Activated T-helper 2 cell treated with anti-CD3 and anti-CD28 coated beads, Interferon-gamma antibody, Interleukin-2, Interleukin-4, amounts not matched to agents 10 μg/mL and 5 μg/mL and 100 μg/mL, durations not matched to agents 14 hours and 24 hours and 36 hours (primary cell): ENCODE measurements around the gene TIAM2. TPM values are rescaled to one million over a fixed set of nuclear protein-coding genes. Genes with fewer than 3 reads are reported as not detected.
"Not testable (repeated sequence)": the region's sequence is repeated elsewhere in the genome, so short reads cannot be mapped to it uniquely, and the experiment has no call there.

ENCODE experiments used
- DNase-seq: peaks from one replicate; pipeline ENCODE4 v3.0.0; 2021; ENCODE audit warnings: low spot score
- H3K27ac Mint-ChIP-seq: one replicate; pipeline ENCODE4 v1.8.0; 2021; ENCODE audit warnings: mixed read lengths
- H3K27me3 Mint-ChIP-seq: one replicate; pipeline ENCODE4 v1.8.0; 2021; ENCODE audit warnings: low read depth, mixed read lengths
- H3K36me3 Mint-ChIP-seq: one replicate; pipeline ENCODE4 v1.8.0; 2021; ENCODE audit warnings: low read depth, mixed read lengths
- H3K4me1 Mint-ChIP-seq: one replicate; pipeline ENCODE4 v1.8.0; 2021; ENCODE audit warnings: low read depth, mixed read lengths
- H3K4me3 Mint-ChIP-seq: one replicate; pipeline ENCODE4 v1.8.0; 2021; ENCODE audit warnings: low read depth, mild to moderate bottlenecking, moderate library complexity, mixed read lengths
- H3K9me3 Mint-ChIP-seq: one replicate; pipeline ENCODE4 v1.8.0; 2021; ENCODE audit warnings: mixed read lengths
- intact Hi-C: fragments of 100-400 bp; cut with micrococcal nuclease; formaldehyde crosslinking; loops from one replicate; pipeline ENCODE4 v1.15.1; 2023
- total RNA-seq: library from RNA; stranded (reverse); gene quantifications from 2 replicates; pipeline ENCODE4 v1.2.3, GENCODE V29; 2022

Gene TIAM2
- total RNA-seq, 1 donor from 2014 or later, result 46.0 TPM

DNA sequence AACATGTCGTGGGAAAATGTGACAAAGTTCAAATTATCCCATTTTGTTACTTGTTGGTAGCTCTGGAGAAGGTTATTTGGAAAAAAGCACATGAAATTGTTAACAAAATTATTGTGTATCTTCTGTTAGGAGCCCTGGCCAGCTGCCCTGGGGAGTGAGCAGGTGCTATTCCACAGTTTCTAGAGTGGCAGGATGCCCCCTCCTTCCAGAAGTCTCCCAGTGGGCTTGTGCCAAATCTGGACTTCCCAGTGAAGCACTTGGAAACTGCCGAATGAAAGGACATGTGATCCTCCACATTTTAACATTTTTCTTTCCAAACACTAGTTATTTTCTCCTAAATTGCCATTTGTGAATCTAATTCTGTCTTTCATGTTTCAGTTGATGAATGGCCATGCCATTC lies 201.8 kb downstream of the TIAM2 start:
- Mint-ChIP-seq H3K4me3 (no peak overlapping the region), H3K9me3 (peaks cover 23% of the 10 kb centered on the region), H3K4me1 (peaks cover 6% of the 10 kb centered on the region), H3K36me3 (peaks cover 59% of the 10 kb centered on the region), H3K27ac (no peak overlapping the region), H3K27me3 (no peaks in the 10 kb centered on the region)
- intact Hi-C loops, result no loop called here
- DNase-seq, result no peak

DNA sequence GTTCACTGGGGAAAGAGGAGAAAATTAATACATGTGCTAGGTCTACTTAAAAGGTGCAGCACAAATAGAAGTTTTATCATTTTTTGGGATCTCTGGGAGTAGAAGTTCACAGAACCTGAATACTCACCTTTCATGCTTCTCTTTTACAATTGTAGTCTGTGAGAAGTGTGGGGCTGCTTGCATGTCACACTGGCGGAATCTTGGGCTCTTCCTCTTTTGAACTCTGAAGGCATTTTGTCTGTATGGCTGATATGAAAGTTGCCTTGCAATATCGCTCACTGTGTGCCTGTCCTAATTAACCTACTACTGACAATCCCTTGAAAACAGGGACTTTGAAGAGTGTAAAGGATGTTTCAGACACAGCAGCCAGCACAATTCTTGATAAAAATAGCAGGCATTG lies 202.8 kb downstream of the TIAM2 start:
- intact Hi-C loops, result no loop called here
- Mint-ChIP-seq H3K27me3 (no peaks in the 10 kb centered on the region), H3K4me3 (no peak overlapping the region), H3K9me3 (peaks cover 23% of the 10 kb centered on the region), H3K36me3 (peaks cover 55% of the 10 kb centered on the region), H3K4me1 (peaks cover 6% of the 10 kb centered on the region), H3K27ac (no peak overlapping the region)
- DNase-seq, result no peak

DNA sequence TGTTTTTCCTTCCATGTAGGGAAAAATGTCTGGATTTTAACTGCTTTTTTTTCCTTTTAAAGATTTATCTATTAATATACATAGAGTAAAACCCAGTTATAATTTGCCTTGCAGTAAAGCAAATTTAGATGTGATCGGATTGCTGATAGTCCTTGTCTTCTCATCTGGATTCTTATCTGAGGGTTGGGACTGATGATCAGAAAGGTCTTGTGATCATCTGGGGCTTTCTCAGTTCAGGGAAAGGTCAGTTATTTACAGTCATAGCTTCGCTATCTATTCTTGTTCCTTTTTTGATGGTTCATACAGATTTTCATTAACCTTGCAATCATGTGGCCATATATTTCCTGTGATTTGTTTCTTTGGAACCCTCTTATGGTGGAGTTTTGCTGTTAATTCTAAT lies 204.9 kb downstream of the TIAM2 start:
- intact Hi-C loops, result no loop called here
- H3K4me1 Mint-ChIP-seq, result peaks cover 6% of the 10 kb centered on the region
- no peak overlapping the region for H3K4me3 Mint-ChIP-seq
- peaks cover 23% of the 10 kb centered on the region for H3K9me3 Mint-ChIP-seq
- peaks cover 38% of the 10 kb centered on the region for H3K36me3 Mint-ChIP-seq
- H3K27ac Mint-ChIP-seq, result no peak overlapping the region
- H3K27me3 Mint-ChIP-seq, result no peaks in the 10 kb centered on the region
- DNase-seq, result no peak

DNA sequence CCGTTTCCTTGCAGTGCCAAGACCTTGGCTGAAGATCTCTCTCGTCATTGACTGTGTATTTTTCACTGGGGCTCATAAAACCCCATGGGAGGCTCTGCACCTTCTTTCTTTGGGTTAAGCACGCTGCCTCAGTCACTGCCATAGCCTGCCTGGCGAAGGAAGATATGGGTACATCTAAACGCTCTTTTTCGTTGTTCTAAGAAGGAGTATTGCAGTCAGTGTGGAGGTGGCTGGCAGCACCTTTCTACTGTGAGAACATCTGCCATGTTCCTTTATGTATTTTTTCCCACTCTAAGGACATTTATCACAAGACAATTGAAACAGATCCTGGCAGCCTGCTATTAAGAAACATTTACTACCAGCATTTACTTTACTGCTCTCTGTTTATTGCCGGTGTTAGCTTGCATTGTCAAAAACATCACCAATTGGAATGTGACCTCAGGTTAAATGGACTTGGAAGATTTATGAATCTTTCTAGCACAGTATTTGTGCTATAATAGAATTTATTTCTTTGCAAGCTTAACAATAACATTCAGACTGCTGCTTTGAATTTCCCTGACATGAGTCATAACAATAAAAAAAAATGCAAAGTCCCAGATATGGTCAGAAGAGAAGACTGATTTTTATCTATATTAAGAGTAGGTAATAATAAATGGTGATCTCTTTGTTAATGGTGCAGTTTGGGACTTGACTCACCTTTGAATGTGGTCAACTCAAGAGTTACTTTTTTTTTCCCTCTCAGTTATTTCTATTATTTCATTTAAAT lies 206.5 kb downstream of the TIAM2 start:
- Mint-ChIP-seq H3K4me1 (peaks cover 6% of the 10 kb centered on the region), H3K4me3 (no peak overlapping the region)
- intact Hi-C loops, result no loop called here

DNA sequence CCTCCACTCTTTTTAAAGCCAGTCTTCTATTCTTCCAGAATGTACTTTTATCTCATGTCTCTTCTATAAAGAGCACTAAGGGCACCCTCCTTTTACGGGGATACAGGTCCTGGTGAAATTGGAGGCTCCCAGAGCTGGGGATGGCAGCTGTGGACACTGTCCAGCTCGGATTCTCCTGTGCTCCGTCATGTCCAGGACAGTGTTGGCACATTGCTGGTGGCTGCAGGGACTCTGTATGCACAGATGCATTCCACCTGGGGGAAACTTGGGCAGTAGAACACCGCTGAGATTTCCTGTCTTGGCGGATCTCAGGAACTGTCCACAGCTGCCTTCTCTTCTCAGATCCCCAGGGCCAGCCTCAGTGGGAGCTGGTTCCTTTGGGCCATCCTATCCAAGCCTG lies 212.1 kb downstream of the TIAM2 start:
- intact Hi-C loops, result no loop called here
- Mint-ChIP-seq H3K27ac (no peak overlapping the region), H3K27me3 (no peaks in the 10 kb centered on the region), H3K4me1 (no peaks in the 10 kb centered on the region), H3K4me3 (no peak overlapping the region), H3K9me3 (no peaks in the 10 kb centered on the region), H3K36me3 (peaks cover 23% of the 10 kb centered on the region)
- no peak for DNase-seq

More for the DNA sequence above, 206.5 kb downstream of the TIAM2 start:
- no peaks in the 10 kb centered on the region for H3K27me3 Mint-ChIP-seq
- peaks cover 24% of the 10 kb centered on the region for H3K36me3 Mint-ChIP-seq
- no peak for DNase-seq
- peaks cover 12% of the 10 kb centered on the region for H3K9me3 Mint-ChIP-seq
- no peak overlapping the region for H3K27ac Mint-ChIP-seq

DNA sequence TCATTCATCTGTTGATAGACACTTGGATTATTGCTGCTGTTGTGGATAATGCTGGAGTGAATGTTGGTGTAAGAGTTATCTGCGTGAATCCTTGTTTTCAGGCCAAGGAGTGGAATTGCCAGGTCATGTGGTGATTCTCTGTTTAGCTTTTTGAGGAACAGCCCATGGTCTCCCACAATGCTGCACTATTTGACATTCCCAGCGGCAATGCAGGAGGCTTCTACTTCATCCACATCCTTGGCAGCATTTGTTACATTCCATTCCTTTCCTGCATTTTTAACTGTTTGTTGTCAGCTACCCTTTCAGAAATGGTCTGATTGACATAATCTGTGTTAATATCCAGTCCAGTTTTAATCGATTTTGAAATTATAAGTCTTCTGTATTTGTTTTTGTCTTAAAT lies 217.0 kb downstream of the TIAM2 start:
- H3K4me1 Mint-ChIP-seq, result peaks cover 3% of the 10 kb centered on the region
- intact Hi-C loops, result no loop called here

DNA sequence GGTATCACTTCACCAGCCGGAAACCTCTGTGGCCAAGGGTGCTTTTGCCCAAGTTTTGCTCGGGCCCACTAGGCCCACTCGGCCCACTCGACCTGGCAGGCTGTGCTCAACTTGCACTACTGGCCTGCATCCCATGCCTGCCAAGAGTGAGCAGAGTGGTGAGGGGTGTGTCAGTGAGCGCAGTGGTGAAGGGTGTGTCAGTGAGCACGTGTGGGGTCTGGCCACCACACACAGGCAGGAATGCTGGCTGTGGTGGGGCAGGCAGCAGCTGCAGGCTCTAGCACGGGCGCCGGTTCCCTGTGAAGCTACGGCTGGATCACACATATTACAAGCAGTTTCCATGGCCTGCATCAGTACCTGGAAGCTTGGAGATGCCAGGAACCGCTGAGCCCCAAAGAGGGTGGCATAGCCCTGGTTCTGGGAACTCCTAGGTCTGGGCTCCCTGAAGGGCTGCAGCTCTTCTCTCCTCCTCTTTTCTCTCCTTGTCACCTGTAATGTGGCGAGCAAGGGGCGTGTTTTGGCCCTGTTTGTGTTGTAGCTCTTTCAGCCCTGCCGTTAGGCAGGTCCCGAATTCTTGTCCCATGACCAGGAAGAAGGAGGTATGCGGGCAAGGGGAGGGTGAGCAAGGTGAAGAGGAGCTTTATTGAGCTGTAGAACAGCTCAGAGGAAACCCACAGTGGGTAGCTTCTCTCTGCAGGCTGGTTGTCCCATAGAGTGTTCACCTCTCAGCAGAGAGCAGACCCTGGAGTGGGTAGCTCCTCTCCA lies 217.7 kb downstream of the TIAM2 start:
- H3K27me3 Mint-ChIP-seq, result no peaks in the 10 kb centered on the region
- H3K4me1 Mint-ChIP-seq, result peaks cover 3% of the 10 kb centered on the region
- peaks cover 22% of the 10 kb centered on the region for H3K36me3 Mint-ChIP-seq
- intact Hi-C loops, result no loop called here
- no peak for DNase-seq
- H3K4me3 Mint-ChIP-seq, result no peak overlapping the region
- no peak overlapping the region for H3K27ac Mint-ChIP-seq
- H3K9me3 Mint-ChIP-seq, result no peaks in the 10 kb centered on the region

More for the DNA sequence above, 217.0 kb downstream of the TIAM2 start:
- no peak for DNase-seq
- no peak overlapping the region for H3K27ac Mint-ChIP-seq
- no peak overlapping the region for H3K4me3 Mint-ChIP-seq
- peaks cover 22% of the 10 kb centered on the region for H3K36me3 Mint-ChIP-seq
- no peaks in the 10 kb centered on the region for H3K27me3 Mint-ChIP-seq
- no peaks in the 10 kb centered on the region for H3K9me3 Mint-ChIP-seq

DNA sequence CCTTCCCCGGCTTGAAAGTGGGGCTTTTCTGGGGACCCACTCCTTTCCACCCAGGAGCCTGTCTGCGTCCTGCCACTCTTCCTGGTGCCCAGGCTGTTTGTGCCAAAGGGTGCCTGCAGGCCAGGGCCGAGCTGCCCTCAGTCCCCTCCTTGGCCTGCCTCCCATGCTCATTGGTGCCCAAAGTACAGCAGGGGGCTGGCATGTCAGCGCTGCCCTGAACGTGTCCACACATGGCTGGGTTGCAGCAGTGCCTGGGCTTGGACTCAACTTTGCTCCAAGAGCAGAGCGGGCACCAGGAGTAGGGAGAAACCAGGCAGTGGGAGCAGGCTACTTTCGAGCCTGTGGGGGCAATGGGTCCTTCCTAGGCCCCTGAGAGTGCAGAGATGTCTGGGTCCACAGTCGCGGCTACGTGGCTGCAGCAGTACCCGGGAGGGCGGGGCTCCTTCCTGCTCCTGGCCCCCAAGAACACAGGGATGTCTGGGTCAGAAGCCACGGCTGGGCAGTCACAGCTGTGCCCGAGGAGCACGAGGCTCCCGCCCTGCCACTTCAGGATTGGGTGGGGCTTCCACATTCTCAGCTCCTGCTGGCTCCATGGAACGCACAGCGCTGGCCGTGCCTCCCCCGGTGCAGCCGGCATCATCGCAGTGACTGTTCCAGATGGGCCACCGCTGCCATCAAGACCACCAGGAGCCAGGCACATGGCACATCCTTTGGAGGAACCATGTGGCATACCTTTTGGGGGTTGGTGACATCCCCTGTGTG lies 218.7 kb downstream of the TIAM2 start:
- Mint-ChIP-seq H3K36me3 (peaks cover 30% of the 10 kb centered on the region), H3K27me3 (no peaks in the 10 kb centered on the region)

DNA sequence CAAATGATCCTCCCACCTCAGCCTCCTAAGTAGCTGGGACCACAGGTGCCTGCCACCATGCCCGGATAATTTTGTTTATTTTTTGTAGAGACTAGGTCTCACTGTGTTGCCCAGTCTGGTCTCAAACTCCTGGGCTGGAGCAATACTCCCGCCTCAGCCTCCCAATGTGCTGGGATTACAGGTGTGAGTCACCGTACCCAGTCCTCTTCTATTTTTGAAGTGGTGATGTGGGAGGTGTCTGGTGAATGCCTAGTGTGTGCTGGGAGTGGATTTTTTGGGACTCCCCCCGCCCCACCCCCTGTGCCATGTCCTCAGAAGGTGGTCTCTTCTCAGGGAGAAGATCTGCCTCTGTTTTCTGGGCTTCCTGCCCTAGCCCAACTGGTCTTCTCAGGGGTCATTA lies 220.8 kb downstream of the TIAM2 start:
- no peak for DNase-seq
- intact Hi-C loops, result no loop called here
- H3K27ac Mint-ChIP-seq, result no peak overlapping the region
- no peak overlapping the region for H3K4me3 Mint-ChIP-seq
- H3K27me3 Mint-ChIP-seq, result no peaks in the 10 kb centered on the region
- H3K9me3 Mint-ChIP-seq, result no peaks in the 10 kb centered on the region
- H3K4me1 Mint-ChIP-seq, result peaks cover 7% of the 10 kb centered on the region
- peaks cover 33% of the 10 kb centered on the region for H3K36me3 Mint-ChIP-seq

More for the DNA sequence above, 218.7 kb downstream of the TIAM2 start:
- H3K4me3 Mint-ChIP-seq, result no peak overlapping the region
- no peak for DNase-seq
- H3K9me3 Mint-ChIP-seq, result no peaks in the 10 kb centered on the region
- H3K27ac Mint-ChIP-seq, result no peak overlapping the region
- H3K4me1 Mint-ChIP-seq, result peaks cover 3% of the 10 kb centered on the region
- intact Hi-C loops, result no loop called here

DNA sequence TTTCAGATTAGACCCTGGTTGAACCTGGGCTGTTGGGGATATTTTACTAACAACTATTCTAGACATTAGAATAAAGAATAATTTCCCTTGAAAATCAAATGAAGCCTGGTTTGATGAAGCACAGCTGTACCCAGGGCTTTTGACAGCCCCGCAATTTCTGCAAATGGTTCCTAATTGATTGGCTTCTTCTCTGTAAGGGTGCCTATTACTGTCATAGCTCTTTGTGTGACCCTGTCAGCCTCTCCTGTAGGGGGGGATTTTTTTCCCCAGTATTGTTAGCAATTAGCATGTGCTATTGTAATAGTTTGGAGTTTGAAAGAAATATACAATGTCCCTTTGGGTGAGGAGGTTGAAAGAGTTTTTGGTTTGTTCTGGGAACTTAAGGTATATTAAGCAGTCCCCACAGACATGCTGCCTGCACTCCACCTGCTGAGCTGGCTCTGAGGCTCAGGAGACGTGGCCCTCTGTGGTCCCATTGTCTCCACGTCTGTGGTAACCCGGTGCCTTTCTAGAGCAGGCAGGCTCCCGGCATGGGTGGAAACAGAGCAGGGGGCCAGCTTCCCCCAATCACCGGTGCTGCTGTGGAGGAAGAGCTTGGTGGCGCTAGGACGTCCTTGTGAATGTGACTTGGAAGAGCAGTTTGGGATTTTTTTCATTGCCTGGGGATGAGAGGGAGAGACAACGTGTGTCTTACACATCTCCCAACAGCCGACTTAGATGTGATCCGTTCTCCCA lies 221.4 kb downstream of the TIAM2 start:
- intact Hi-C loops, result no loop called here
- H3K27me3 Mint-ChIP-seq, result no peaks in the 10 kb centered on the region
- H3K4me3 Mint-ChIP-seq, result no peak overlapping the region
- H3K9me3 Mint-ChIP-seq, result no peaks in the 10 kb centered on the region
- H3K4me1 Mint-ChIP-seq, result peaks cover 7% of the 10 kb centered on the region
- no peak for DNase-seq
- peaks cover 28% of the 10 kb centered on the region for H3K36me3 Mint-ChIP-seq
- no peak overlapping the region for H3K27ac Mint-ChIP-seq

DNA sequence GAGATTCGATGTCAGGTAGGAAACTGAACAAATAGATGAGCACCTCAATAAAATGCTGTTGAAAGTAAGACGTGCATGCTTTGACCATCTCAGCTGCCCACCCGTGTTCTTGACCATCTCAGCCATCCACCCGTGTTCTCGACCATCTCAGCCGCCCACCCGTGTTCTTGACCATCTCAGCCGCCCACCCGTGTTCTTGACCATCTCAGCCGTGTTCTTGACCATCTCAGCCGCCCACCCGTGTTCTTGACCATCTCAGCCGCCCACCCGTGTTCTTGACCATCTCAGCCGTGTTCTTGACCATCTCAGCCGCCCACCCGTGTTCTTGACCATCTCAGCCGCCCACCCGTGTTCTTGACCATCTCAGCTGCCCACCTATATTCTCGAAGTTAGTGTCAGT lies 223.6 kb downstream of the TIAM2 start:
- Mint-ChIP-seq H3K4me1 (peaks cover 16% of the 10 kb centered on the region), H3K36me3 (peaks cover 27% of the 10 kb centered on the region)
- H3K27me3 Mint-ChIP-seq, intact Hi-C loops, H3K4me3 Mint-ChIP-seq, H3K27ac Mint-ChIP-seq, H3K9me3 Mint-ChIP-seq, DNase-seq: not testable (repeated sequence)

DNA sequence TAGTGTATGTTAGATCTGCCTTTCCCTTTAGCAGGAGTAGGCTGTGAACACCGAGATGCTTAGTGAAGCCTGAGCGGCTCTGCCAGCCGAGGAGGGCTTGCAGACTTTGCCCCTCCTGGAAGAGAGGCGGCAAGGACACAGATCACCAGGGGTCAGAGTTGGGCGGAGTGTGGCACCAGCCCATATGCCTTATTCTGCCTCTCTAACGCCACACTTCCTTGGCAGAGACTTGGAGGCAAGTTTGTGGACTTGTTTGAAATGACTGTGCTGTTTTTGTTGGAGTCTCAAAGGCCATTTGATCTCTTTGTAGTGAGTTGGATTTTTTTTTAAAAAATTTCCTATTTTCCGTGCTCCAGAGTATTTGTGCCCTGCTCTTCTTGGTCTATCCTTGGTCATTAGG lies 224.2 kb downstream of the TIAM2 start:
- Mint-ChIP-seq H3K4me3 (no peak overlapping the region), H3K27me3 (no peaks in the 10 kb centered on the region), H3K27ac (no peak overlapping the region), H3K36me3 (peaks cover 33% of the 10 kb centered on the region), H3K4me1 (peaks cover 22% of the 10 kb centered on the region), H3K9me3 (no peaks in the 10 kb centered on the region)
- no peak for DNase-seq
- intact Hi-C loops, result no loop called here
